ENCODE results near the gene CNOT10. TPM values are rescaled to one million over a fixed set of nuclear protein-coding genes. Genes with fewer than 3 reads are reported as not detected.
A peak's percentile ranks its signal among the peaks of the same experiment; 100 is the strongest.

CNOT10 gene
- total and polyA plus RNA-seq, 7 experiments from 2014 or later = 31.4 to 69.4 (median 46.5) TPM

GRCh38 chr3:32685543-32686185 is 676 bp downstream of the CNOT10 start:
- Mint-ChIP-seq H3K27ac (peak overlapping the region; percentile 83 to 97 (median 95)), H3K9me3 (no peaks in the 10 kb centered on the region), H3K36me3 (peaks cover 4 to 15% (median 13%) of the 10 kb centered on the region in 5 donors), H3K27me3 (no peaks in the 10 kb centered on the region), H3K4me3 (peak overlapping the region; percentile 82 to 94 (median 92)), H3K4me1 (peaks cover 25 to 46% (median 42%) of the 10 kb centered on the region in 7 donors)
- H3K9me3 ChIP-seq (ENCODE audit: control insufficient read depth in 2 of 3, low read length in 3 of 3) = no peaks in the 10 kb centered on the region
- CTCF ChIA-PET = no interaction called here
- ATAC-seq = no peak
- H3K4me3 ChIP-seq (ENCODE audit: low read length) = peak overlapping the region; percentile 63
- H3K27ac ChIP-seq (ENCODE audit: low read depth, low read length) = peak overlapping the region; percentile 86
- peaks cover 17 to 21% of the 10 kb centered on the region in 2 donors for H3K4me1 ChIP-seq (ENCODE audit: control insufficient read depth in 2 of 2, insufficient read depth in 2 of 2, low read length in 2 of 2)
- POLR2A ChIA-PET = interaction anchor here (0.6 to 1.7 kb wide), 8 partner anchors 10 to 624 kb away, joined by 3 to 5 read pairs (median 3); no protein-coding TSS in a partner anchor
- H3K36me3 ChIP-seq (ENCODE audit: control insufficient read depth in 2 of 3, insufficient read depth in 3 of 3, low read length in 3 of 3) = peaks cover 0 to 4% (median 0%) of the 10 kb centered on the region in 3 experiments
- H3K27me3 ChIP-seq (ENCODE audit: control insufficient read depth in 2 of 2, insufficient read depth in 2 of 2, low read length in 2 of 2) = no peaks in the 10 kb centered on the region
- DNase-seq = no peak
- intact Hi-C loops (cut with micrococcal nuclease) = loop anchor here (1.0 to 10.0 kb wide), 17 partner anchors 96 to 1153 kb away; partner anchors contain the start of genes CMTM6 (in 2 of the 2), CMTM7 (in 2 of the 2), DYNC1LI1 (in 2 of the 2) and GPD1L (in 2 of the 2)

GRCh38 chr3:32686713-32687112 is 1.7 kb downstream of the CNOT10 start:
- peaks cover 4 to 15% (median 13%) of the 10 kb centered on the region in 5 donors for H3K36me3 Mint-ChIP-seq
- H3K4me3 Mint-ChIP-seq = peak overlapping the region; percentile 64 to 94 (median 90)
- H3K27ac Mint-ChIP-seq = peak overlapping the region in 7 of 9 donors; percentile 33 to 97 (median 92)
- H3K27me3 Mint-ChIP-seq = no peaks in the 10 kb centered on the region
- no peaks in the 10 kb centered on the region for H3K9me3 Mint-ChIP-seq
- peaks cover 0 to 4% (median 0%) of the 10 kb centered on the region in 3 experiments for H3K36me3 ChIP-seq (ENCODE audit: control insufficient read depth in 2 of 3, insufficient read depth in 3 of 3, low read length in 3 of 3)
- ATAC-seq = no peak
- H3K4me1 Mint-ChIP-seq = peaks cover 25 to 46% (median 42%) of the 10 kb centered on the region in 7 donors
- H3K9me3 ChIP-seq (ENCODE audit: control insufficient read depth in 2 of 3, low read length in 3 of 3) = no peaks in the 10 kb centered on the region
- POLR2A ChIA-PET = no interaction called here
- no peak overlapping the region for H3K27ac ChIP-seq (ENCODE audit: low read depth, low read length)
- H3K4me3 ChIP-seq (ENCODE audit: low read length) = no peak overlapping the region
- CTCF ChIA-PET = no interaction called here
- intact Hi-C loops (cut with micrococcal nuclease) = loop anchor here (5.0 to 10.0 kb wide), 4 partner anchors 292 to 426 kb away; partner anchors contain the start of genes CMTM7 (in 2 of the 2) and CRTAP (in 1 of the 2)
- H3K4me1 ChIP-seq (ENCODE audit: control insufficient read depth in 2 of 2, insufficient read depth in 2 of 2, low read length in 2 of 2) = peaks cover 17 to 21% of the 10 kb centered on the region in 2 donors
- H3K27me3 ChIP-seq (ENCODE audit: control insufficient read depth in 2 of 2, insufficient read depth in 2 of 2, low read length in 2 of 2) = no peaks in the 10 kb centered on the region
- DNase-seq = no peak

GRCh38 chr3:32691847-32692246 is 6.9 kb downstream of the CNOT10 start:
- ATAC-seq (no peak), DNase-seq (no peak)
- Histone ChIP-seq H3K27me3 (ENCODE audit: control insufficient read depth in 2 of 2, insufficient read depth in 2 of 2, low read length in 2 of 2) (no peaks in the 10 kb centered on the region), H3K27ac (ENCODE audit: low read depth, low read length) (no peak overlapping the region), H3K4me3 (ENCODE audit: low read length) (no peak overlapping the region), H3K36me3 (ENCODE audit: control insufficient read depth in 2 of 3, insufficient read depth in 3 of 3, low read length in 3 of 3) (peaks cover 0 to 3% (median 0%) of the 10 kb centered on the region in 3 experiments), H3K4me1 (ENCODE audit: control insufficient read depth in 2 of 2, insufficient read depth in 2 of 2, low read length in 2 of 2) (peaks cover under 1 to 2% of the 10 kb centered on the region in 2 donors), H3K9me3 (ENCODE audit: control insufficient read depth in 2 of 3, low read length in 3 of 3) (no peaks in the 10 kb centered on the region)
- H3K9me3 Mint-ChIP-seq = no peaks in the 10 kb centered on the region
- H3K27ac Mint-ChIP-seq = no peak overlapping the region
- POLR2A ChIA-PET = no interaction called here
- no peaks in the 10 kb centered on the region for H3K27me3 Mint-ChIP-seq
- peaks cover 4 to 27% (median 15%) of the 10 kb centered on the region in 5 donors for H3K36me3 Mint-ChIP-seq
- intact Hi-C loops (cut with micrococcal nuclease) = no loop called here
- H3K4me3 Mint-ChIP-seq = no peak overlapping the region
- H3K4me1 Mint-ChIP-seq = peaks cover 18 to 45% (median 36%) of the 10 kb centered on the region in 7 donors
- CTCF ChIA-PET = no interaction called here

GRCh38 chr3:32696523-32696922 is 11.5 kb downstream of the CNOT10 start:
- no peak overlapping the region for H3K27ac ChIP-seq (ENCODE audit: low read depth, low read length)
- intact Hi-C loops (cut with micrococcal nuclease) = no loop called here

GRCh38 chr3:32698506-32698905 is 13.5 kb downstream of the CNOT10 start:
- H3K9me3 Mint-ChIP-seq = peaks cover 0 to 2% (median 0%) of the 10 kb centered on the region in 11 donors
- DNase-seq (no peak), ATAC-seq (no peak)
- H3K4me3 Mint-ChIP-seq = no peak overlapping the region
- H3K27me3 ChIP-seq (ENCODE audit: control insufficient read depth in 2 of 2, insufficient read depth in 2 of 2, low read length in 2 of 2) = no peaks in the 10 kb centered on the region
- H3K27me3 Mint-ChIP-seq = no peaks in the 10 kb centered on the region
- intact Hi-C loops (cut with micrococcal nuclease) = no loop called here
- no peaks in the 10 kb centered on the region for H3K4me1 ChIP-seq (ENCODE audit: control insufficient read depth in 2 of 2, insufficient read depth in 2 of 2, low read length in 2 of 2)
- peaks cover 3 to 32% (median 16%) of the 10 kb centered on the region in 5 donors for H3K36me3 Mint-ChIP-seq
- ChIA-PET POLR2A (interaction anchor here (0.9 to 2.4 kb wide), 2 partner anchors 14 to 129 kb away, joined by 4 to 9 read pairs; partner anchors contain the start of gene CNOT10), CTCF (no interaction called here)
- H3K27ac ChIP-seq (ENCODE audit: low read depth, low read length) = no peak overlapping the region
- H3K36me3 ChIP-seq (ENCODE audit: control insufficient read depth in 2 of 3, insufficient read depth in 3 of 3, low read length in 3 of 3) = peaks cover 0 to 4% (median 0%) of the 10 kb centered on the region in 3 experiments
- no peaks in the 10 kb centered on the region for H3K9me3 ChIP-seq (ENCODE audit: control insufficient read depth in 2 of 3, low read length in 3 of 3)
- peaks cover 14 to 48% (median 31%) of the 10 kb centered on the region in 7 donors for H3K4me1 Mint-ChIP-seq
- H3K27ac Mint-ChIP-seq = no peak overlapping the region
- no peak overlapping the region for H3K4me3 ChIP-seq (ENCODE audit: low read length)

More at GRCh38 chr3:32696523-32696922, 11.5 kb downstream of the CNOT10 start:
- Mint-ChIP-seq H3K36me3 (peaks cover 0 to 26% (median 11%) of the 10 kb centered on the region in 5 donors), H3K4me3 (no peak overlapping the region), H3K9me3 (peaks cover 0 to 1% (median 0%) of the 10 kb centered on the region in 11 donors), H3K27me3 (no peaks in the 10 kb centered on the region), H3K27ac (no peak overlapping the region), H3K4me1 (peaks cover 10 to 41% (median 25%) of the 10 kb centered on the region in 7 donors)
- peaks cover 0 to 4% (median 3%) of the 10 kb centered on the region in 3 experiments for H3K36me3 ChIP-seq (ENCODE audit: control insufficient read depth in 2 of 3, insufficient read depth in 3 of 3, low read length in 3 of 3)
- CTCF ChIA-PET = no interaction called here
- no peak for ATAC-seq
- H3K27me3 ChIP-seq (ENCODE audit: control insufficient read depth in 2 of 2, insufficient read depth in 2 of 2, low read length in 2 of 2) = no peaks in the 10 kb centered on the region
- POLR2A ChIA-PET = interaction anchor here (1.2 kb wide), 1 partner anchor 11 kb away, joined by 3 read pairs; the partner anchor contains the start of gene CNOT10
- no peak overlapping the region for H3K4me3 ChIP-seq (ENCODE audit: low read length)
- no peaks in the 10 kb centered on the region for H3K4me1 ChIP-seq (ENCODE audit: control insufficient read depth in 2 of 2, insufficient read depth in 2 of 2, low read length in 2 of 2)
- DNase-seq = no peak
- no peaks in the 10 kb centered on the region for H3K9me3 ChIP-seq (ENCODE audit: control insufficient read depth in 2 of 3, low read length in 3 of 3)

- ATAC-seq (no peak), DNase-seq (no peak)
- Histone ChIP-seq H3K36me3 (ENCODE audit: control insufficient read depth in 2 of 3, insufficient read depth in 3 of 3, low read length in 3 of 3) (peaks cover 0 to 4% (median 0%) of the 10 kb centered on the region in 3 experiments), H3K4me3 (ENCODE audit: low read length) (no peak overlapping the region), H3K9me3 (ENCODE audit: control insufficient read depth in 2 of 3, low read length in 3 of 3) (no peaks in the 10 kb centered on the region), H3K4me1 (ENCODE audit: control insufficient read depth in 2 of 2, insufficient read depth in 2 of 2, low read length in 2 of 2) (no peaks in the 10 kb centered on the region), H3K27me3 (ENCODE audit: control insufficient read depth in 2 of 2, insufficient read depth in 2 of 2, low read length in 2 of 2) (no peaks in the 10 kb centered on the region), H3K27ac (ENCODE audit: low read depth, low read length) (no peak overlapping the region)
- Mint-ChIP-seq H3K4me3 (peak overlapping the region in 1 of 10 donors; percentile 19), H3K27me3 (no peaks in the 10 kb centered on the region), H3K36me3 (peaks cover 5 to 35% (median 18%) of the 10 kb centered on the region in 5 donors), H3K27ac (peak overlapping the region in 1 of 9 donors; percentile 23), H3K9me3 (peaks cover 0 to 2% (median 0%) of the 10 kb centered on the region in 11 donors), H3K4me1 (peaks cover 12 to 48% (median 33%) of the 10 kb centered on the region in 7 donors)
- ChIA-PET CTCF (no interaction called here), POLR2A (no interaction called here)
- intact Hi-C loops (cut with micrococcal nuclease) = no loop called here
Observed at GRCh38 chr3:32699429-32699828, 14.4 kb downstream of the CNOT10 start.

Data from naive thymus-derived CD4-positive, alpha-beta T cell (primary cell).